Measurements from ENCODE around the gene TMEM151B. TPM values are rescaled to one million over a fixed set of nuclear protein-coding genes. Genes with fewer than 3 reads are reported as not detected.

The TMEM151B gene
- total RNA-seq, 4 donors from 2014 or later, result not detected

- Histone ChIP-seq H3K4me3 (no peak overlapping the region), H3K27ac (no peak overlapping the region), H3K4me1 (no peaks in the 10 kb centered on the region), H3K36me3 (no peaks in the 10 kb centered on the region), H3K9me3 (no peaks in the 10 kb centered on the region), H3K27me3 (peaks cover 0 to 79% (median 0%) of the 10 kb centered on the region in 4 donors)
- intact Hi-C loops (cut with DNase I), result no loop called here
- TF ChIP-seq POLR2A (IDR thresholded peaks at IDR 0.05) (no peak), CTCF (IDR thresholded peaks at IDR 0.05) (no peak)
- no peak for DNase-seq
- 95 to 100% methylated on average over 1 to 6 of the region's 12 CpGs for WGBS, 2 donors
Observed at GRCh38 chr6:44286285-44286565, 16.0 kb downstream of the TMEM151B start.

- no peak overlapping the region for H3K4me3 ChIP-seq
- intact Hi-C loops (cut with DNase I), result no loop called here
- H3K36me3 ChIP-seq, result no peaks in the 10 kb centered on the region
- no peaks in the 10 kb centered on the region for H3K4me1 ChIP-seq
- H3K27ac ChIP-seq, result no peak overlapping the region
- peaks cover 0 to 84% (median 0%) of the 10 kb centered on the region in 4 donors for H3K27me3 ChIP-seq
- no peak for TF ChIP-seq POLR2A (IDR thresholded peaks at IDR 0.05)
- no peak for TF ChIP-seq CTCF (IDR thresholded peaks at IDR 0.05)
- WGBS, 2 donors, result 49 to 50% methylated on average over 2 of the region's 2 CpGs
- DNase-seq, result no peak
- no peaks in the 10 kb centered on the region for H3K9me3 ChIP-seq
Observed at GRCh38 chr6:44286747-44287146, 16.5 kb downstream of the TMEM151B start.

- no peaks in the 10 kb centered on the region for H3K9me3 ChIP-seq
- intact Hi-C loops (cut with DNase I), result no loop called here
- H3K27ac ChIP-seq, result no peak overlapping the region
- H3K27me3 ChIP-seq, result peaks cover 0 to 98% (median under 1%) of the 10 kb centered on the region in 4 donors
- no peaks in the 10 kb centered on the region for H3K4me1 ChIP-seq
- TF ChIP-seq CTCF (IDR thresholded peaks at IDR 0.05), result no peak
- TF ChIP-seq POLR2A (IDR thresholded peaks at IDR 0.05), result no peak
- H3K36me3 ChIP-seq, result no peaks in the 10 kb centered on the region
- WGBS, 2 donors, result 42 to 58% methylated on average over 4 to 5 of the region's 7 CpGs
- no peak overlapping the region for H3K4me3 ChIP-seq
- no peak for DNase-seq
Observed at GRCh38 chr6:44289726-44290260, 19.5 kb downstream of the TMEM151B start.

GRCh38 chr6:44291841-44292240, 21.6 kb downstream of the TMEM151B start:
- intact Hi-C loops (cut with DNase I), result no loop called here
- no peaks in the 10 kb centered on the region for H3K36me3 ChIP-seq
- no peak overlapping the region for H3K4me3 ChIP-seq
- 70 to 77% methylated on average over 3 to 4 of the region's 4 CpGs for WGBS, 2 donors
- no peak overlapping the region for H3K27ac ChIP-seq
- H3K9me3 ChIP-seq, result no peaks in the 10 kb centered on the region
- H3K27me3 ChIP-seq, result peaks cover 0 to 98% (median 3%) of the 10 kb centered on the region in 4 donors
- peaks cover under 1% of the 10 kb centered on the region in 3 donors for H3K4me1 ChIP-seq
- DNase-seq, result no peak
- TF ChIP-seq POLR2A (IDR thresholded peaks at IDR 0.05) (no peak), CTCF (IDR thresholded peaks at IDR 0.05) (no peak)

GRCh38 chr6:44292661-44293365, 22.6 kb downstream of the TMEM151B start:
- intact Hi-C loops (cut with DNase I), result no loop called here
- H3K4me3 ChIP-seq, result no peak overlapping the region
- WGBS, 2 donors, result 71 to 74% methylated on average over 2 to 4 of the region's 4 CpGs
- H3K36me3 ChIP-seq, result no peaks in the 10 kb centered on the region
- peaks cover 7 to 10% (median 9%) of the 10 kb centered on the region in 3 donors for H3K4me1 ChIP-seq
- H3K9me3 ChIP-seq, result no peaks in the 10 kb centered on the region
- no peak overlapping the region for H3K27ac ChIP-seq
- no peak for DNase-seq
- TF ChIP-seq CTCF (IDR thresholded peaks at IDR 0.05), result no peak
- no peak for TF ChIP-seq POLR2A (IDR thresholded peaks at IDR 0.05)
- H3K27me3 ChIP-seq, result peaks cover 0 to 98% (median 6%) of the 10 kb centered on the region in 4 donors
